Stimulated activated CD4-positive, alpha-beta T cell treated with anti-CD3 and anti-CD28 coated beads, Interleukin-4, amount 100 ng/mL, for 24 hours (primary cell): ENCODE results near the gene MRPL34.
"Not testable (repeated sequence)": the region's sequence is repeated elsewhere in the genome, so short reads cannot be mapped to it uniquely, and the experiment has no call there.

ENCODE experiments used
- DNase-seq: peaks from one replicate; pipeline ENCODE4 v3.0.0-alpha.2; 2020

The MRPL34 gene

GRCh38 chr19:17305517-17306284 is at the start of gene MRPL34:
Gene MRPL34, plus strand, starts transcription at chr19:17305872. Its CDS starts 21 bp downstream, at chr19:17305893.
- DNase-seq, result peak; percentile 95

GRCh38 chr19:17256130-17256529 is 49.5 kb upstream of the MRPL34 start:
- no peak for DNase-seq

DNA sequence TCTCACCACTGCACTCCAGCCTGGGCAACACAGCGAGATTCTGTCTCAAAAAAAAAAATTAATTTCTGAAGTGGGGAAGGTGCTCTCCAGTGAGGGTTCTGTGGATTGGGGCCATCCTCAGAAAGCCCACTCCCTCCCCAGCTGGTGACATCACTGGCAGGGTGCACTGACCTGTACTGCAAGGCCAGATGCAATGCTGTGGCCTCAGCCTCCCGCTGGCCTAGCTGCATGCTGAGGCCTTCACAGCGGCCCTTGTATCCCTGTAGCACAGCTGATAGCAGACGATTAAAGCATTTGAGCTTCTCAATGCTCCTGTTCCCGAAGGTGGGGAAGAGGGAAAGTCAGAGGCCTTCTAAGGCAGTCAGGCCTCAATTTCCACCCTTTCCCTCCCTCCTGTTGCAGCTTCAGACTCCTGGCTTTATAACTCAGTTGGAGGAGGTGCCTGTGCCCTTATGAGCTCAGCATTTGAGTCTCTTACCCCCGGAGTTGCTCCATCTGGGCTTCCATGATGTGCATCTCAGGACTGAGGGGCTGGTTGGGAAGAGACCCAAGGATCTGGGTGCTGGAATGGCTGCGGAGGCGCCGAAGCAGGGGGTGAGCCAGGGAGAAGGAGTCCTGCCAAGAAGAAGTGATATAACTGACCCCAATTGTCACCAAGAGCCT is 46.4 kb upstream of the MRPL34 start:
- no peak for DNase-seq

DNA sequence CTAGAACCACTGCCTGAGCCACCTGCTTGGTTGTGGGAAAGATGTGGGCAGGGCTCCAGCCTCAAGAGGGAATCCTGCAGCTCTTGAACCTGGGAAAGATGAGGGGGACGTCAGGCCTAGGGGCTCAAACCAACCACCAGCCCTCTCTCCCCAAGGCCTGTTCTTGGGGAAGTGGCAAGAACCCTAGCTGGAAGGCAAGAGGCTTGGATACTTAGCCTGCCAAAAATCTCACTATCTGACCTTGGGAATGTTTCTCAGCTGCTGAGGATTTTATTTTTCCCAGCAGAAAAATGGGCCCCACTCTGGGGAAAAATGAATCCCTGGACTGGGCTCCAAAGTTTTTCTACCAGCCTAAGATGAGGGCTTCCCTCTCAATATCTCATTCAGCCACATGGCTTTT is 45.7 kb upstream of the MRPL34 start:
- DNase-seq, result no peak

- peak; percentile 93 for DNase-seq
Measured at GRCh38 chr19:17260842-17261325, 44.8 kb upstream of the MRPL34 start.

GRCh38 chr19:17262557-17262956 is 43.1 kb upstream of the MRPL34 start:
- DNase-seq, result no peak

- DNase-seq, result no peak
Measured at GRCh38 chr19:17263712-17264640, 41.7 kb upstream of the MRPL34 start.

DNA sequence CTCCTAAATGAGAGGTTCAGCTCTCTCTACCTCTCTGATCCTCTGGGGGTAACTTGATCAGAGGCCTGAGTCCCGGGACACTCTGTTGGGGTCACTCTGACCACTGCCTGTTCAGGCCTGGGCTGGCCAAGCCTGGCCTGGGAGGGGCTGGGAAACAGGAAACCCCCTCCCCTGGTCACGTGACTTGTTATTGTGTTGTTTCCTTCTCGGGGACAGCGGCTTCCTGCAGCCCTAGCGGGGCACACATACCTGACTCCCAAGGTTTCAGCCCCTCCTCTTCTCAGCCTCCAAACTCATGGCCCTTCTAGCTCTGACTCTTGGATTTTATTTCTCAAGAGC is 41.1 kb upstream of the MRPL34 start, which contains the start of gene USHBP1:
Gene USHBP1 (minus strand): TSS at position 105 of the 339 bp plus-strand sequence. CDS start 446 bp downstream, outside the sequence.
- DNase-seq, result no peak

DNA sequence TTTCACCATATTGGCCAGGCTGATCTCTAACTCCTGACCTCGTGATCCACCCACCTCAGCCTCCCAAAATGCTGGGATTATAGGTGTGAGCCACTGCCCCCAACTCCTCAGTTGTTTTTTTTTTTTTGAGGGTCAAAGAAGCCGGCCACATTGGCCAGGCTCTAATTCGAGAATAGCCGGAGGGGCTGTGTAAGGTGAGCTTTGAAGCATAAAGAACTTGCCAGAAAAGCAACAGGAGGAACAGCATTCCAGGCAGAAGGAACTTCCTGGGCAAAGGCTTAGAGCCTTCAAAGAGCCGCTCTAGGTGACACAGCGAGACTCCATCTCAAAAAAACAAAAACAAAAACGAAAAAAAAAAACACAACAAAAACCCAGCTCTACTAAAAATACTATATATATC is 39.6 kb upstream of the MRPL34 start:
- DNase-seq, result no peak

- DNase-seq, result no peak
Measured at GRCh38 chr19:17266589-17266974, 39.1 kb upstream of the MRPL34 start.

- peak; percentile 97 for DNase-seq
Measured at GRCh38 chr19:17266975-17267788, 38.5 kb upstream of the MRPL34 start, which contains the start of gene BABAM1. Gene BABAM1, plus strand, starts transcription at chr19:17267443. Its CDS starts 1,364 bp downstream, at chr19:17268807.

DNA sequence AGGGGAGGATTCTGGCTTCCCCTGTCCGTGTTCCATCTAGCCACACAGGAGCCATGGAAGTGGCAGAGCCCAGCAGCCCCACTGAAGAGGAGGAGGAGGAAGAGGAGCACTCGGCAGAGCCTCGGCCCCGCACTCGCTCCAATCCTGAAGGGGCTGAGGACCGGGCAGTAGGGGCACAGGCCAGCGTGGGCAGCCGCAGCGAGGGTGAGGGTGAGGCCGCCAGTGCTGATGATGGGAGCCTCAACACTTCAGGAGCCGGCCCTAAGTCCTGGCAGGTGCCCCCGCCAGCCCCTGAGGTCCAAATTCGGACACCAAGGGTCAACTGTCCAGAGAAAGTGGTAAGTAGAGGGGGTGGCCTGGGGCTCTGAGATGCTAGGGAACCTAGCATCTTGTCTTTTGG is 36.9 kb upstream of the MRPL34 start:
- DNase-seq, result no peak

GRCh38 chr19:17274892-17275291 is 30.8 kb upstream of the MRPL34 start:
- DNase-seq, result not testable (repeated sequence)

GRCh38 chr19:17275441-17276175 is 30.1 kb upstream of the MRPL34 start:
- no peak for DNase-seq

- DNase-seq, result no peak
Measured at GRCh38 chr19:17279436-17279835, 26.2 kb upstream of the MRPL34 start.

GRCh38 chr19:17281391-17282304 is 24.0 kb upstream of the MRPL34 start, which contains the start of gene ANKLE1:
Gene ANKLE1, plus strand, starts transcription at chr19:17281901. Its CDS starts 20 bp downstream, at chr19:17281921.
- DNase-seq, result peak; percentile 65

DNA sequence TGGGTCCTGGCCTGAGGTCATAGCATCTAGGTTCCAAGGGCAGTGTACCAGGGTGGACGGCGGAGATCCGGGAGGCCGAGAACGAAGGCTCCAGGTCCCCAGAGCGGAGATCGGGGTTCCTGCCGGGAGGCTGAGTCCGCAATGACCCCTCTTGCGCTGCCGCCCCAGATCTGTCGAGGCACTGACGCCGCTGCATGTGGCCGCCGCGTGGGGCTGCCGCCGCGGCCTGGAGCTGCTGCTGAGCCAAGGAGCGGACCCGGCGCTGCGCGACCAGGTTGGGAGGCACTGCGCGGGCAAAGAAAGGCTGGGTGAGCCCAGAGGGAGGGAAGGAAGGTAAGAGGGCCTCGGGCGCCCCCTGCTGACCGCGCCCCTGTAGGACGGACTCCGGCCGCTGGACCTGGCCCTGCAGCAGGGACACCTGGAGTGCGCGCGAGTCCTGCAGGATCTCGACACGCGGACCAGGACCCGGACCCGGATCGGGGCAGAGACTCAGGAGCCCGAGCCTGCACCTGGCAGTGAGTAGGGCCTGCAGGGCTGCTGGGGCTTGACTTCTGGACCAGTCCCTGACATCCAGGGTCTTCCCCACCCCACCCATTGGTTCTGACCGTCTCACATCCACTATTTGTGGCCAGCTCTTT is 23.1 kb upstream of the MRPL34 start:
- DNase-seq, result peak; percentile 84

DNA sequence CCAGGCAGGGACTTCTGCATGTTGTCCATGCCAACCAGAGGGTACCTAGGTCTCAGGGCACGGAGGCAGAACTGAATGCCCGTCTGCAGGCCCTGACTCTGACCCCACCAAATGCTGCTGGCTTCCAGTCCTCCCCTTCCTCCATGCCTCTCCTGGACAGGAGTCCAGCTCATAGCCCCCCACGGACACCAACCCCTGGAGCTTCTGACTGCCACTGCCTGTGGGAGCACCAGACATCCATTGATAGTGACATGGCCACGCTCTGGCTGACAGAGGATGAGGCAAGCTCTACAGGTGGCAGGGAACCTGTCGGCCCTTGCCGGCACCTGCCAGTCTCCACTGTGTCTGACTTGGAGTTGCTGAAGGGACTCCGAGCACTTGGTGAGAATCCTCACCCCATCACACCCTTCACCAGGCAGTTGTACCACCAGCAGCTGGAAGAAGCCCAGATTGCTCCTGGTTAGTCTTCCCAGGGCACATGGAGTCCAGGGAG is 22.1 kb upstream of the MRPL34 start:
- DNase-seq, result no peak

DNA sequence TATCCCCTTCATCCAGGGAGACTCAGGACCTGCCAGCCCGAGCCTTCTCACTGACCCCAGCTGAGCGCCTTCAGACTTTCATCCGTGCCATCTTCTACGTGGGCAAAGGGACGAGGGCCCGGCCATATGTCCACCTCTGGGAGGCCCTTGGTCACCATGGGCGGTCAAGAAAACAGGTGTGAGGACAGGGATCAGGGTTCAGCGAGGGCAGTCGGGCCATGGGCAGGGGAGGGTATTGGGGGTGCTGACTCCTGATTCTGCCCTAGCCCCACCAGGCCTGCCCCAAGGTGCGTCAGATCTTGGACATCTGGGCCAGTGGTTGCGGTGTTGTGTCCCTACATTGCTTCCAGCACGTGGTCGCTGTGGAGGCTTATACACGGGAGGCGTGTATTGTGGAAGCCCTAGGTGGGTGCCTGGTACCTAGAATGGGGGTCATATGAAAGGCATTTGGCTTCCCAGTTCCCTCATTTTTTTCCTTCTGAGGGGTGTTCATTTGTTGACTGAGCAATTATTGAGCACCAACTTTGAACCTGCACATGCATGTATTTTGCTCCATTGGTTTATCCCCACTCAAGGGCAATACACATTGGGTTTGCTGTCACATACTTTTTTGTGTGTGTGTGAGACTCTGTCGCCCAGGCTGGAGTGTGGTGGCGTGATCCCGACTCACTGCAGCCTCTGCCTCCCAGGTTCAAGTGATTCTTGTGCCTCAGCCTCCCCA is 20.1 kb upstream of the MRPL34 start:
- no peak for DNase-seq
